Endothelial cell (in vitro differentiated cells): ENCODE data around the gene AFF1. TPM values are rescaled to one million over a fixed set of nuclear protein-coding genes. Genes with fewer than 3 reads are reported as not detected.

Experiments used
- DNase-seq: peaks from one replicate; pipeline ENCODE4 v3.0.0; 2021; ENCODE audit warnings: low spot score
- H3K27ac Mint-ChIP-seq: one replicate; pipeline ENCODE4 v1.8.0; 2021; ENCODE audit warnings: mixed read lengths, inconsistent platforms; ENCODE audit not compliant: unreplicated experiment
- H3K27me3 Mint-ChIP-seq: one replicate; pipeline ENCODE4 v1.8.0; 2021; ENCODE audit warnings: mild to moderate bottlenecking, moderate library complexity, mixed read lengths, inconsistent platforms; ENCODE audit not compliant: unreplicated experiment
- H3K36me3 Mint-ChIP-seq: one replicate; pipeline ENCODE4 v1.8.0; 2021; ENCODE audit warnings: mild to moderate bottlenecking, low read depth, mixed read lengths, inconsistent platforms; ENCODE audit not compliant: unreplicated experiment
- H3K4me1 Mint-ChIP-seq: one replicate; pipeline ENCODE4 v1.8.0; 2021; ENCODE audit warnings: mild to moderate bottlenecking, mixed read lengths, inconsistent platforms; ENCODE audit not compliant: unreplicated experiment
- H3K4me3 Mint-ChIP-seq: one replicate; pipeline ENCODE4 v1.8.0; 2021; ENCODE audit warnings: mild to moderate bottlenecking, mixed read lengths, inconsistent platforms; ENCODE audit not compliant: unreplicated experiment
- H3K9me3 Mint-ChIP-seq: one replicate; pipeline ENCODE4 v1.8.0; 2021; ENCODE audit warnings: mixed read lengths, inconsistent platforms; ENCODE audit not compliant: unreplicated experiment
- CTCF ChIP-seq: fragments of 200-600 bp; sonication (generic); IDR thresholded peaks from one replicate; pipeline ENCODE4 v1.5.0; 2021; ENCODE audit warnings: antibody characterized with exemption; ENCODE audit not compliant: unreplicated experiment
- total RNA-seq: library from RNA; stranded (reverse); fragmentation: NEBNext Ultra II Directional; extraction: Animal tissue kit (Norgen Biotek cat#: 25700); gene quantifications from one replicate; pipeline ENCODE4 v1.2.1, GENCODE V29; 2021; ENCODE audit not compliant: unreplicated experiment

The AFF1 gene
- total RNA-seq, 1 donor from 2014 or later = 93.1 TPM

GRCh38 chr4:86921608-86922252, 13.1 kb upstream of the AFF1 start:
- Mint-ChIP-seq H3K9me3 (no peaks in the 10 kb centered on the region), H3K27me3 (no peaks in the 10 kb centered on the region), H3K27ac (no peak overlapping the region), H3K36me3 (peaks cover 4% of the 10 kb centered on the region), H3K4me1 (peaks cover 11% of the 10 kb centered on the region), H3K4me3 (no peak overlapping the region)
- no peak for TF ChIP-seq CTCF
- DNase-seq = no peak

- TF ChIP-seq CTCF = no peak
- peaks cover 11% of the 10 kb centered on the region for H3K4me1 Mint-ChIP-seq
- DNase-seq = no peak
- H3K27me3 Mint-ChIP-seq = no peaks in the 10 kb centered on the region
- H3K4me3 Mint-ChIP-seq = no peak overlapping the region
- peak overlapping the region; percentile 22 for H3K27ac Mint-ChIP-seq
- H3K36me3 Mint-ChIP-seq = peaks cover 4% of the 10 kb centered on the region
- H3K9me3 Mint-ChIP-seq = no peaks in the 10 kb centered on the region
Observed at GRCh38 chr4:86924811-86925210, 10.0 kb upstream of the AFF1 start.

- no peak for TF ChIP-seq CTCF
- H3K36me3 Mint-ChIP-seq = peaks cover 4% of the 10 kb centered on the region
- H3K9me3 Mint-ChIP-seq = no peaks in the 10 kb centered on the region
- no peaks in the 10 kb centered on the region for H3K27me3 Mint-ChIP-seq
- H3K4me3 Mint-ChIP-seq = no peak overlapping the region
- H3K4me1 Mint-ChIP-seq = peaks cover 11% of the 10 kb centered on the region
- no peak overlapping the region for H3K27ac Mint-ChIP-seq
- no peak for DNase-seq
Observed at GRCh38 chr4:86926435-86927086, 8.2 kb upstream of the AFF1 start.

GRCh38 chr4:86927843-86928395, 6.9 kb upstream of the AFF1 start:
- H3K36me3 Mint-ChIP-seq = peaks cover 4% of the 10 kb centered on the region
- H3K9me3 Mint-ChIP-seq = no peaks in the 10 kb centered on the region
- H3K27me3 Mint-ChIP-seq = no peaks in the 10 kb centered on the region
- no peak for TF ChIP-seq CTCF
- no peak overlapping the region for H3K27ac Mint-ChIP-seq
- H3K4me1 Mint-ChIP-seq = peaks cover 7% of the 10 kb centered on the region
- DNase-seq = no peak
- no peak overlapping the region for H3K4me3 Mint-ChIP-seq
